Measurements from ENCODE around the gene SCCPDH.

GRCh38 chr1:246786606-246787238, 62.5 kb downstream of the SCCPDH start:
- TF ChIP-seq USF2 (IDR thresholded peaks at IDR 0.05), result no peak
- TF ChIP-seq CTCF (IDR thresholded peaks at IDR 0.05), result no peak
- TF ChIP-seq, protein P1, sequence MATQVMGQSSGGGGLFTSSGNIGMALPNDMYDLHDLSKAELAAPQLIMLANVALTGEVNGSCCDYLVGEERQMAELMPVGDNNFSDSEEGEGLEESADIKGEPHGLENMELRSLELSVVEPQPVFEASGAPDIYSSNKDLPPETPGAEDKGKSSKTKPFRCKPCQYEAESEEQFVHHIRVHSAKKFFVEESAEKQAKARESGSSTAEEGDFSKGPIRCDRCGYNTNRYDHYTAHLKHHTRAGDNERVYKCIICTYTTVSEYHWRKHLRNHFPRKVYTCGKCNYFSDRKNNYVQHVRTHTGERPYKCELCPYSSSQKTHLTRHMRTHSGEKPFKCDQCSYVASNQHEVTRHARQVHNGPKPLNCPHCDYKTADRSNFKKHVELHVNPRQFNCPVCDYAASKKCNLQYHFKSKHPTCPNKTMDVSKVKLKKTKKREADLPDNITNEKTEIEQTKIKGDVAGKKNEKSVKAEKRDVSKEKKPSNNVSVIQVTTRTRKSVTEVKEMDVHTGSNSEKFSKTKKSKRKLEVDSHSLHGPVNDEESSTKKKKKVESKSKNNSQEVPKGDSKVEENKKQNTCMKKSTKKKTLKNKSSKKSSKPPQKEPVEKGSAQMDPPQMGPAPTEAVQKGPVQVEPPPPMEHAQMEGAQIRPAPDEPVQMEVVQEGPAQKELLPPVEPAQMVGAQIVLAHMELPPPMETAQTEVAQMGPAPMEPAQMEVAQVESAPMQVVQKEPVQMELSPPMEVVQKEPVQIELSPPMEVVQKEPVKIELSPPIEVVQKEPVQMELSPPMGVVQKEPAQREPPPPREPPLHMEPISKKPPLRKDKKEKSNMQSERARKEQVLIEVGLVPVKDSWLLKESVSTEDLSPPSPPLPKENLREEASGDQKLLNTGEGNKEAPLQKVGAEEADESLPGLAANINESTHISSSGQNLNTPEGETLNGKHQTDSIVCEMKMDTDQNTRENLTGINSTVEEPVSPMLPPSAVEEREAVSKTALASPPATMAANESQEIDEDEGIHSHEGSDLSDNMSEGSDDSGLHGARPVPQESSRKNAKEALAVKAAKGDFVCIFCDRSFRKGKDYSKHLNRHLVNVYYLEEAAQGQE (IDR thresholded peaks at IDR 0.05), result no peak
- no peak for TF ChIP-seq POLR2A (IDR thresholded peaks at IDR 0.05; ENCODE audit: low read length)
- no peak for TF ChIP-seq RFX5 (IDR thresholded peaks at IDR 0.05)
- no peak for TF ChIP-seq ESRRA (IDR thresholded peaks at IDR 0.05; ENCODE audit: borderline replicate concordance, low read length)
- TF ChIP-seq, protein P2, sequence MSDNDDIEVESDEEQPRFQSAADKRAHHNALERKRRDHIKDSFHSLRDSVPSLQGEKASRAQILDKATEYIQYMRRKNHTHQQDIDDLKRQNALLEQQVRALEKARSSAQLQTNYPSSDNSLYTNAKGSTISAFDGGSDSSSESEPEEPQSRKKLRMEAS (IDR thresholded peaks at IDR 0.05), result no peak
- no peak for TF ChIP-seq CBX2 (IDR thresholded peaks at IDR 0.05; ENCODE audit: borderline replicate concordance, low read depth)
- no peak for TF ChIP-seq CHD2 (IDR thresholded peaks at IDR 0.05; ENCODE audit: low read length, partially characterized antibody)

All from A549 (cell line).